HG02763 (cell line): ENCODE results near the gene AKR7A3.
"Not testable (repeated sequence)": the region's sequence is repeated elsewhere in the genome, so short reads cannot be mapped to it uniquely, and the experiment has no call there.

Source experiments
- ATAC-seq: cut with Tn5 transposase; IDR thresholded peaks from one replicate; pipeline ENCODE4 v1.9.1; 2021; ENCODE audit warnings: mild to moderate bottlenecking, moderate library complexity; ENCODE audit not compliant: unreplicated experiment

The AKR7A3 gene

GRCh38 chr1:19300211-19300610 is 11.6 kb upstream of the AKR7A3 start:
- no peak for ATAC-seq

DNA sequence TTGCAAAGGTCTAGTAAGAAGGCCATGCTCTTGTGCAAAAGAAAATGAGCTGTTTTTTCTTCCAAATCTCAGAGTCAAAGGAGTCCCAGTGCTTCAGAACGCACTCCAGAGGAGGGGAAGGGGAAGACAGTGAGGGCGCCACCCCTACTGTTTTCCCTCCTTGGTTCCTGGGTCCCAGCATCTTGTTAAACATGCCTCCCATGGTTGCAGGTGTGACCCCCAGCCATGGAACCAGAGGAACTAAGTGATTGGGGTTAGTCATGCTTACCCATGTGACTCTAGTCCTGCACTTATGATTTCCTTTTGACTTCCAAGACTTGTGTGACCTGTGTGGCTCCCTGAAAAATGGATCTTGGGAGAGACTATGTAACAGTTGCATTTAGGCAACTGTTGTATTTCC is 6.1 kb upstream of the AKR7A3 start:
- ATAC-seq = no peak

- no peak for ATAC-seq
Measured at GRCh38 chr1:19289244-19289643, 674 bp upstream of the AKR7A3 start.

DNA sequence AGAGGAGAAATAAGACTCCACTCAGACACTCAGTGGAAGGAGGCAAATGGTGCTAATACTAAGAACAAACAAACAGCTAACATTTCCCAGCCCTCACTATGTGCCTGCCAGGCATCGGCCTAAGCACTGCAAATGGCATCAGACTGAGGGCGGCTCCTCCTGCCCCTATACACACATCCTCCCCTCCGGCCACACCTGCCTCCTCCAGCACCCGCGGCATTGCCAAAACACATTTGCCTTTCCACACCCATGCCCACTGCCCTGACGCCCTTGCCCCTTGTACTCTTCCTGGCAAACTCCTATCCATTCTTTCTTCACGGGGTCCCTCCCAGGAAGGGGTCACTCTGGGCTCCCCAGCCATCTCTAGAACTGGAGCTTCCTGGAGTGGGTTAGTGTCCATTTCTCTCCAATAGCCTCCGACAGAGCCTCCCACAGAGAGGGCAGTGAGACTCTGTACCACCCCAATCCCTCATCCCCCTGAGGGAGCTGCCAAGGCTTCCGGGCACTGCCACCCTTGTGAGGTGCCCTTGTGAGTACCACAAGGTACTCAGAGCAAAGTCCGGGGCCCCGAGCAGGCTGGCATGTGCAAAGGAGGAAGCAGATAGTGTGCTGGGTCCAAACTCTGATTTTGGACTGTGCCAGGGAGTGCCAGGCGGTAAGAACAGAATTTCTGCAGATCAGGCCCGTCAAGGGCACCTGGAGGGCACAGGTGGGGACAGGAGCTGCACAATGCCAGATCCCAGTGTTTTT is 959 bp downstream of the AKR7A3 start:
- no peak for ATAC-seq

DNA sequence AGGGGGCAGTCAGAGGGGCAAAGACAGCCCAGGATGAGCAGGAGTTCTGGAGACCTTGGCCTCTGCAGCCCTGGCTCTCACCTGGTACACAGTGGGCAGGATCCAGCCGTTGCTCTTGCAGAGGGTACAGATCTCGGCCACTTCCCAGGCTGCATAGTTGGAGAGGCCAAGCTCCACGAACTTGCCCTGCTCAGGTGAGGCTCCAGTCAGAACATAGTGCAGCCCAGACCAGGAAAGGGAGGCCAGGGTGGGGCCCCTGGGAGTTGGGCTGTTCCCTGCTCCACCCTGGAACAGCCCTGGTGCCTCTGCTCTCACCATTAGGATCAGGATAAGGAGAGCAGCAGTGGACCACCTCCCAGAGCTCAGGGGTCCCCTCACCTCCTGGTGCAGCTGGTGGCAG is 2.8 kb downstream of the AKR7A3 start:
- ATAC-seq = not testable (repeated sequence)

DNA sequence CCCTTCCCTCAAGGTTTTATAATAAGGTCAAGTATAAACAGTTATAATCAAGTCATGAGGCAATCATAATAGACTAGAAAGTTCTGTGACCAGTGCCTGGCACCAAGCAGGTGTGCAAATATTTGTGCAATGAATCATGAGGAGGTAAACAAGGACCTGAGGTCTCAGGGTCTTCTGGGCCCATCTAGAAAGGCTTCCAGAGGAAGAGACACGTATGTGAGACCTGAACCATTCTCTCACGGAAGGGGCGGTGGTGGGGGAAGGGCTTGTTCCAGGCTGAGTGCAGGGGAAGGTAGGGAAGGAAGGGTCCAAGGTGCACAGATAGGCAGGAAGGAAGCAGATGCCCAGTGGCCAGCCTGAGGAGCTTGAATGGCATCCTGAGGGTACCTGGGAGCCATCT is 3.2 kb downstream of the AKR7A3 start:
- ATAC-seq = not testable (repeated sequence)

- ATAC-seq = no peak
Measured at GRCh38 chr1:19284881-19285280, 3.7 kb downstream of the AKR7A3 start.

DNA sequence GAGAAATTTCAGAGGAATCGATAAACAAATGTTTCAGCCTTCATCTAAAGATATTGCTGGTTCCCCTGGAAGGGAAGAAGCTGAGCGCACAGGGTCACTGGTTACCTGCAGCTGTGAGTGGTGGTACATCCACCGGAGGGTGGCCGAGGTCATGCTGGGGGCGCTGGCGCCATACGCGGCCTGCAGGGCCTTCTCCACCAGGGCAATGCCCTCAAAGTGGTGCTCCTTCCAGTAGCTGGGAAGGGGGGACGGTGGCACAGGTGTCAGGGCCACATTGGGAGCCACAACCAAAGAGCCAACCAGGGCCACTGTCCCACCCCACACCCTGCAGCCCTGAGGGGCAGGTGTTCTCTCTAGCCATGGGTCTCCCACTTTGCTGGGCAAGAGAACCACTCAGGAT is 4.7 kb downstream of the AKR7A3 start:
- ATAC-seq = no peak

DNA sequence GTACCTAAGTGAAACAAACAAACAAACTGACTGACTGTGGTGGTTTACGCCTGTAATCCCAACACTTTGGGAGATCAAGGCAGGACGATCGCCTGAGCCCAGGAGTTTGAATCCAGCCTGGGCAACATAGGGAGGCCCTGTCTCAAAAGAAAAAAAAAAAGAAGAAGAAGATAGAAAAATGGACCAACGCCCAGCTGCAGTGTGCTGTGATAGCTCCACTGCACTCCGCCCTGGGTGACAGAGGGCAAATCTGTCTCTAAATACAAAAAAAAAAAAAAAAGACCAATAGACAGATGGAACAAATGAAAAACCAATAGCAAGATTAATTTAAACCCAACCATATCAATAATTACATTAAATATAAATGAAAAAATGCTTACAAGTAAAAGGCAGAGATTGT is 13.9 kb downstream of the AKR7A3 start:
- no peak for ATAC-seq

GRCh38 chr1:19273844-19274531 is 14.6 kb downstream of the AKR7A3 start:
- not testable (repeated sequence) for ATAC-seq

- ATAC-seq = no peak
Measured at GRCh38 chr1:19273106-19273843, 15.3 kb downstream of the AKR7A3 start.

- ATAC-seq = no peak
Measured at GRCh38 chr1:19272064-19272463, 16.5 kb downstream of the AKR7A3 start.

DNA sequence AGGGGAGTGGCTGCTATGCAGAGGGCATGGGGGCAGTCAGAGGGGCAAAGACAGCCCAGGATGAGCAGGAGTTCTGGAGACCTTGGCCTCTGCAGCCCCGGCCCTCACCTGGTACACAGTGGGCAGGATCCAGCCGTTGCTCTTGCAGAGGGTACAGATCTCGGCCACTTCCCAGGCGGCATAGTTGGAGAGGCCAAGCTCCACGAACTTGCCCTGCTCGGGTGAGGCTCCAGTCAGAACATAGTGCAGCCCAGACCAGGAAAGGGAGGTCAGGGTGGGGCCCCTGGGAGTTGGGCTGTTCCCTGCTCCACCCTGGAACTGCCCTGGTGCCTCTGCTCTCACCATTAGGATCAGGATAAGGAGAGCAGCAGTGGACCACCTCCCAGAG is 18.2 kb downstream of the AKR7A3 start:
- ATAC-seq = not testable (repeated sequence)

GRCh38 chr1:19269427-19270342 is 18.9 kb downstream of the AKR7A3 start:
- not testable (repeated sequence) for ATAC-seq

DNA sequence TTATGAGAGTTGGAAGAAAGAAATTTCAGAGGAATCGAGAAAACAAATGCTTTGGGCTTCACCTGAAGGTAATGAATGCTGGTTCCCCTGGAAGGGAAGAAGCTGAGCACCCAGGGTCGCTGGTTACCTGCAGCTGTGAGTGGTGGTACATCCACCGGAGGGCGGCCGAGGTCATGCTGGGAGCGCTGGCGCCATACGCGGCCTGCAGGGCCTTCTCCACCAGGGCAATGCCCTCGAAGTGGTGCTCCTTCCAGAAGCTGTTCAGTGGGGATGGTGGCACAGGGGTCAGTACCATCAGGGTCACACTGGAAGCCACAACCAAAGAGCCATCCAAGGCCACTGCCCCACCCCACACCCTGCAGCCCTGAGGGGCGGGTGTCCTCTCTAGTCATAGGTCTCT is 20.1 kb downstream of the AKR7A3 start:
- ATAC-seq = no peak

DNA sequence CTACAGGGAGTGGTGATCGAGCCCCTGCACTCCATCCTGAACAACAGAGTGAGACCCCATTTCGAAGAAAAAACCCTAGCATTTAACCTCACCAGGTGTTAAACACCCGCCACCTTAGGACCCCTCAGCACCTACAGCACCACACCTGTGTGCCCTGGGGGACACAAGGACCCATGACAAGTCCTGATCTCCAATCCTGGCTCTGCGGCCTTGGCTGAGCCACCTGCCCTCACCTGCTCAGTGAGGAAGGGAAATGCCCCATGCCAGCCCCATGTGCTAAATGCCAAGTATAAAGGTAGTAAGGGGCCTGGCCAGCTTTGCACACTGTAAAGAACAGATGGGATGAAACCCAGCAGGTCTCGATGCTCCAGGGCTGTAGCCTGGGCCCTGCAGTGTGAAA is 25.8 kb downstream of the AKR7A3 start:
- no peak for ATAC-seq

- ATAC-seq = no peak
Measured at GRCh38 chr1:19262047-19262446, 26.5 kb downstream of the AKR7A3 start.

DNA sequence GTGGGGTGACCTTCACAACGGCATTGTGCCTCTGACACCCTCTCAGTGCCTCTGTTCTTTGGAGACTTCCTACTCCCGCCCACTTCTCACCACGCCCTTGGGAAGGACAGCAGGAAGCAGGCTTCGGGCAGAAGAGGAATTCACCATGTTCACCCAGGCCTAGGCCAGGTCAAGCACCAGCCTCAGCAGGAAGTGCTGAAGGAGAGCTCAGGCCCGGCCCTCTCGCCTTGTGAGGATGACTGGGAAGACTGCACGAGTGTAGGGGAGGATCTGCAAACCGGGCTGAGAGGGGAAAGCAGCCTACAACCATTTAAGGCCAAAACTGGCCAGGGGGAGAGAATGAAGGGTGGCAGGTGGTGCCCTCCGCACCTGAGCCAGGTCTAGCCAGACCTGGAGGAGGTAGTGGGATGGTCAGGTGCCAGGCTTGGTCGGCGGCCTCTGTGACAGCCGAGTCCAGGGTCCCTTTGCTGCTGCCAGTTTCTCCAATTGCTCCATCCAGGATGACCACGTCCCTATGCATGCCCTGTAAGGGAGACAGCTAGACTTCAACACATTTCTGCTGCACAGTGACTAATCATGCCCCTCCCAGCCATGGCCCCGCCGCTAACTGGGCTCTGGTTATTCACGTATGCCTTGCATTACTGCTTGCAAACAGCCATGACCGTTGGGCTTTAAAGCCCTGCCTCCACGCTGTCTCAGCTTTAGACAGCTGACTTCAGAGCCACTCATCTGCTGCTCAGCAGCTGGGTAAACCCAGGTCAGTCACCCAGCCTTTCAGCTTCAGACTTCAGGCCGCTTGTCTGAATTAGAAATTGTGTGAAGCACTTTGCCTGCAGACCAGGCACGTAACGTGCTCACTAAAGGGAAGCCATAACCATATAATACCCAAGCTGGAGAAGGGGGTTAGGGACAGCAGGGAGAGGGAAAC is 28.1 kb downstream of the AKR7A3 start:
- ATAC-seq = no peak

DNA sequence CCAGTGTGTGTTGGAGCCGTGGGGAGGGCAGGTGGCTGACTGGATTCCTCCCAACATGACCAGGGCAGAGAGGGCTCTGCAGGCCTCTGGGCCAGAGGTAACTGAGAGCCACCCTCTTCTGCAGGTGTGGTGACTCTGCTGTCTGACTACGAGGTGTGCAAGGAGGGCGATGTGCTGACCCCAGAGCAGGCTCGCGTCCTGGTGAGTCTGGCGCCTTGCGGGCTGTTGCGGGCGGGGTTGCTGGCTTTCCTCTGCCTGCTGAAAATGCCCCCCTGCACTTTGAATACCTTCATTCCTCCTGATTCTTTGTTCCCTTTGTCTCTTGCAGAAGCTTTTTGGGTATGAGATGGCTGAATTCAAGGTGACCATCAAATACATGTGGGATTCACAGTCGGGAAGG is 30.2 kb downstream of the AKR7A3 start:
- ATAC-seq = no peak
